WERI-Rb-1 (cell line): ENCODE measurements around the gene REM2.
A peak's percentile ranks its signal among the peaks of the same experiment; 100 is the strongest.

Experiments
- DNase-seq: peaks from one replicate; pipeline ENCODE4 v3.0.0-alpha.2; 2020
- H3K27ac ChIP-seq: fragments of 250-450 bp; sonication (Bioruptor Pico); 2 replicates; pipeline ENCODE4 v1.5.1; 2020; ENCODE audit warnings: mild to moderate bottlenecking, moderate library complexity
- H3K27me3 ChIP-seq: fragments of 250-450 bp; sonication (Bioruptor Pico); 2 replicates; pipeline ENCODE4 v1.5.1; 2021; ENCODE audit warnings: mild to moderate bottlenecking, low read depth, moderate library complexity; ENCODE audit not compliant: insufficient read depth, severe bottlenecking
- H3K36me3 ChIP-seq: fragments of 250-450 bp; sonication (Bioruptor Pico); 2 replicates; pipeline ENCODE4 v1.5.1; 2020; ENCODE audit warnings: mild to moderate bottlenecking, moderate library complexity
- H3K4me3 ChIP-seq: 2 replicates; pipeline ENCODE4 v1.5.1; 2011; ENCODE audit warnings: low read depth, mild to moderate bottlenecking, control low read depth, low read length
- H3K9me3 ChIP-seq: fragments of 250-450 bp; sonication (Bioruptor Pico); 2 replicates; pipeline ENCODE4 v1.5.1; 2021; ENCODE audit warnings: mild to moderate bottlenecking, moderate library complexity; ENCODE audit not compliant: severe bottlenecking
- CTCF ChIP-seq: IDR thresholded peaks from 2 replicates; pipeline ENCODE4 v1.5.1; 2011; ENCODE audit warnings: low read depth, mild to moderate bottlenecking, control low read depth, inconsistent platforms, low read length

REM2 gene

GRCh38 chr14:22883173-22883976 lies at the start of gene REM2:
TSS of gene REM2 (plus strand) at chr14:22883222. CDS start at chr14:22883288, 66 bp downstream.
- peak; percentile 12 for DNase-seq
- no peak for TF ChIP-seq CTCF
- Histone ChIP-seq H3K4me3 (no peak within 1 kb of the TSS; the same call in 1 of the 2 replicates), H3K27ac (peak within 1 kb of the TSS; percentile 2), H3K27me3 (no peaks in the 10 kb centered on the region), H3K36me3 (no peaks in the 10 kb centered on the region), H3K9me3 (no peaks in the 10 kb centered on the region)

- DNase-seq, result no peak
- Histone ChIP-seq H3K36me3 (peaks cover 20% of the 10 kb centered on the region), H3K27me3 (no peaks in the 10 kb centered on the region), H3K27ac (no peak overlapping the region), H3K9me3 (no peaks in the 10 kb centered on the region), H3K4me3 (no peak overlapping the region)
- no peak for TF ChIP-seq CTCF
Measured at GRCh38 chr14:22835505-22835904, 47.5 kb upstream of the REM2 start.

GRCh38 chr14:22836301-22837113 lies 46.5 kb upstream of the REM2 start, which contains the start of gene MMP14:
TSS of gene MMP14 (plus strand) at chr14:22836585. CDS start at chr14:22836818, 233 bp downstream.
- H3K4me3 ChIP-seq, result no peak within 1 kb of the TSS
- no peak for DNase-seq
- H3K36me3 ChIP-seq, result peaks cover 20% of the 10 kb centered on the region

GRCh38 chr14:22837114-22837749 lies 45.8 kb upstream of the REM2 start:
- no peak for TF ChIP-seq CTCF
- no peak for DNase-seq
- peaks cover 20% of the 10 kb centered on the region for H3K36me3 ChIP-seq
- H3K4me3 ChIP-seq, result no peak overlapping the region
- no peak overlapping the region for H3K27ac ChIP-seq
- no peaks in the 10 kb centered on the region for H3K27me3 ChIP-seq
- no peaks in the 10 kb centered on the region for H3K9me3 ChIP-seq

More at GRCh38 chr14:22836301-22837113, 46.5 kb upstream of the REM2 start, which contains the start of gene MMP14:
- no peak within 1 kb of the TSS for H3K27ac ChIP-seq
- no peaks in the 10 kb centered on the region for H3K27me3 ChIP-seq
- no peak for TF ChIP-seq CTCF
- H3K9me3 ChIP-seq, result no peaks in the 10 kb centered on the region

GRCh38 chr14:22837750-22838538 lies 45.1 kb upstream of the REM2 start:
- no peak for TF ChIP-seq CTCF
- Histone ChIP-seq H3K27me3 (no peaks in the 10 kb centered on the region), H3K27ac (no peak overlapping the region), H3K36me3 (peaks cover 20% of the 10 kb centered on the region), H3K9me3 (no peaks in the 10 kb centered on the region), H3K4me3 (no peak overlapping the region)
- no peak for DNase-seq
